GM21723 (cell line): ENCODE data around the gene COL2A1.

Experiments
- ATAC-seq: cut with Tn5 transposase; IDR thresholded peaks from one replicate; pipeline ENCODE4 v1.9.1; 2021; ENCODE audit warnings: mild to moderate bottlenecking, moderate library complexity; ENCODE audit not compliant: unreplicated experiment

COL2A1 gene

DNA sequence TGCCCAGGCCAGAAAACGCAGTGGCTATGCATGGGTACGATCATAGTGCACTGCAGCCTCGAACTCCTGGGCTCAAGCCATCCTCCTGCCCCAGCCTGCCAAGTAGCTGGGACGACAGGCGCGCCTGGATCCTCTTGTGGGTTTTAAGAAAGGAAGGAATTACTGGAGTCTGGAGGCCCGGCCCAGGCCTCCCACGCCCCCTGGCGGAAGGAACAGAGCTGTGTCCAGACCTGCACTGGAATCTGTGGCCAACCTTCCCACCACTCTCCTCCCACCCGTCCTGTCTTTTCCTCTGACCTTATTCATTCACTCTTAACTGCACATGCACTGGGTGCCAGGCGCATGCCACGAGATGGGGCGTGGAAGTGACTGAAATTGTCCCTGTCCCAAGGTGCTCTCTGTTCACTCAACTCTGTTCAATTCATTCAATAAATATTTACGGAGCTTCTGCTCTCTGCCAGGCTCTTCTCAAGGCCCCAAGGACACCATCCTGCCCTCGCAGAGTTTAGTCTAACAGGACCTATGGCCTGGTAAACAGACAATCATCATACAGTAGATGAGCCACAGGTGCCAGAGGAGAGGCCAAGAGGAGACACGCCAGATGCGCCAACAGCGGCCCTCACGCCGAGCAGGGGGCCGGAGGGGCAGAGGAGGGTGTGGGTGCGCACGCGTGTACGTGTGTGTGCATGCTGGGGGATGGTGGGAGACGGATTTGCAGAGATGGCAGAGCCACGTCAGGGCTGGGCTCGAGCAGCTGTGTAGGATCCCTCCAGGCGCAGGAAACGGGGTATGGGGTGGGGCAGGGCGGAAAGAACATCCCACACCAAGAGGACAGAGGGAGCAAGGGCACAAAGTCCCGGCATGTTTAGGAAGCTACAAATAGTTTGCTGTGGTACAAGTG lies 54.6 kb downstream of the COL2A1 start:
- ATAC-seq, result peak; percentile 74

DNA sequence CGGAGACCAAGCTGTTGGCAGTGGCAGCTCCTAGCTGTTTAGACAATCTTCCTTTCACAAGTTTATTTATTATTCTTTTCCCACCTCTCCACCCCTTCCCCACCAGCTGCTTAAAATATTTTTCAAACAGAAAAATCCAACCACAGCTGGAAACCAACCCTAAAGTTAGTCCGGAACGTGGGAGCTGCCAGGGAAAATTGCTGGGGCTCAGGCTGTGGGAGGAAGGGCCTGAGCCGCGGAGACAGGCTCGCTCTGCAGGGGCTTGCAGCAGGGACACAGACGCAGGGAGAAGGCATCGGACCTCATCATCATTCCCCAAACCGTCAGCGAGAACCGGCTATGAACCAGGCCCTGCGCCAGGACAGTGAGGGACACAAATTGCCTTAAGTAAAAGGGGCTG lies 56.9 kb downstream of the COL2A1 start:
- ATAC-seq, result no peak

DNA sequence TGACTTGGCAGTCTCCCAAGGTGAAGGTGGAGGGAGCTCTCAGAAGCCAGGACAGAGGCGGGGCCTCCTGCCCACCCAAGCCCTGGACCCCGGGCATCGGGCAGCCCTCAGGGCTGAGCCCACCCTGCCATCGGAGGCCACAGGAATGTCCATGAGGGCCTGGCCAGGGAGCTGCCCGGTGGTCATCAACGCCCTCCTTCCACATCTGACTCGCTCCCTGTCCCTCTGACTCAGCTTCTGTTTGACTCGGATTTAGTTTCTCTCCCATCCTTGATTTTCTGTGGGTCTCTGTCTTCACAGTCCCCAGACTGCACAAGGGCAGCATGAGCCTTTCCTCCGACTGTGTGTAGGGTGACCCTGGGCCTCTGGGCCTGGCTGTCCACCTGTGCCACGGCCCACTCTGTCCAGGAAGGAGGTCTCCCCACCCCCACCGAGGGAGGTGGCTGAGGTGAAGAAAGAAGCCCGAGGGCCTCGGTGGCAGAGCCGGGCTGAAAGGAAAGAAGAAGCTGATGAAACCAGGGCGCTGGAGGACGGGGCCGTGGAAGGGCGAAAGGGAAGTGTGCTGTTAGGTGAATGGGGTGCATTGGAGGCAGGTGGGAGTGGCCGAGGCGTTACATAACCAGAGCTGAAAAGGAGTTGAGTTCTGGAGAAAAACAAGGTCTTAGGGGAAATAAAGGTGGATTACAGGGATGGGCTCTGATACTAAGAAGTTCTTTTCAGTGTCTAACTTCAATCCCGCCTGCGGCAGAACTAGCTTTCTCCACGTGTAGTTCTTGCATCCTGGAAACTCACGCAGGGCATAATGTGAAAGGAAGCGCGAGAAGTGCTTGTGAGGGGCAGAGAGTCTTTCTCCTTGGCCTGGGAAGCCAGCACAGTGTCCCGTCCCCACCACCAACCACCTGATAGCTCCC lies 57.6 kb downstream of the COL2A1 start:
- no peak for ATAC-seq

DNA sequence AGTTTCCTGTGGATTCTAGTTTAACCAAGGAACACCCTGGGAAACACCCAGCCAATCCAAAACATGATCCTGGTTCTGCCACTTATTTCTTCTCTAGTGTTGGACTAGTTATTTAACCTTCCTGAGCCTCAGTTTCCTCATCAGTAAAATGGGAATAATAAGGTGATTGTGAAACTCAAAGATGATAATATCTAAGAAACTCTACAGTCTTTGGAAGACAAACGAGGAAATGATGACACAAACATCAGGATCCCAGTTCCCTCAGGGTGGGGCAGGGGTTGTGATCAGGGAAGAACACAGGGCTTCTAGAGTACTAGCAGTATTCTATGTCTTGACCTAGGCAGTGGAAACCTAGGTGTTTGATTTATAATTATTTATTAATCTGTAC lies 58.9 kb downstream of the COL2A1 start:
- no peak for ATAC-seq

DNA sequence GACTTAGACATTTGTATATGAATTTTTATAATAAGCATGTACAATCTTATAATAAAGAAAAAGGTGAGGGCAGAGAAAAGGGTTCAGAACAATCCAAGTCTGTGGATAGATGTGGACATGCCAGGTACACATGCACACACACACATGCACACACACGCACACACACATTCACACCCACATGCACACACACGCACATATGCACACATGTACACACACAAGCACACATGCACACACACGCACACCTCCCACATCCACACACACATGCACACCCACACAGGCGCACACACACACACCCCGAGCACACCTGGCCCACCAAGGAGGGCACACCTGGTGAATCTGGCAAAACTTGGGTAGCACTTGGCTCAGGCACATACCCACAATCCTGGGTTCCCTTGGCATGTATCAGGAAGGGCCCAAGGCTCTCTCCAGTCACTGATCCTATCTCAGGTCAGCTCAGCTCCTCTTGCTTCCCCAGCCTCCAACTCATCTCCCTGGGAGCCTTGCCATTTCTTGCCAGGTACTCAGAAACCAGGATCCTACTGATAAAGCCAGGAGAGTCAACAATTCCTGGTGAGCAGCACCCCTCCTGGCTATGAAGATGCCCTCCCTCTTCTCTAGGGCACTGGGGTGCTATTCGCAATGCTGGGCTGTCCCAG lies 59.5 kb downstream of the COL2A1 start:
- ATAC-seq, result no peak

DNA sequence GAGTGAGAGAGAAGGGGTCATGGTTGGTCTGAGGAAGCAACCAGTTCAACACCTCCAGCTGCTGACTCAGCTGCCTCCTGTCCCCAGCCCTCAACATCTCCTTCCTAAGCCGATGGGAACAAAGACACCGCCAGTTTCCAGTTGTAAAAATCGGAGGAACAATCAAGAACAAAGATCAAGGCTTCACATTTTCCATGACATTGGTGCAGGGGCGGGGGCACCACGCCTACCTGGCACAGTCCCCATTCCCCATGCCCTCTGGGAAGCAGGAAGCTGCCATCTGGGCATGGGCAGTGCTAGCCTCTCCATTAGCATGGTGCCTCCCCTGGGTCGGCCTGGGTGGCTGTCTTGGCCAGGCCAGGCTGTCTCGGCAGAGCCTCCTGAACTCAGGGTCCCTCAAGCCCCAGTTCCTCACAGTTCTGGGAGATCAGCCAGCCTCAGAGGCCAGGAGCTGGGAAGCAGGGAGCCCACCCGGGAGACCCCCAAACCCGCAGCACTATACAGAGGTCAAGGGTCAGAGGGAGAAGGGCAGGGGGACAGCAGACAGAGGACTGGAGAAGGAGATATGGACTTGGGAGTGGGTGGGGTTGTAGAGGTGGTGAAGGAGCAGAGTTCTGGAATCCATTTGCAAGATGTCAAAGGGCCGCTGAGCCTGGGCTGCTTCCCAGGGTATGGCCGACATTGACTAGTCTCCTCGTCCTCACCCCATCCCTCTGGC lies 60.5 kb downstream of the COL2A1 start:
- no peak for ATAC-seq

DNA sequence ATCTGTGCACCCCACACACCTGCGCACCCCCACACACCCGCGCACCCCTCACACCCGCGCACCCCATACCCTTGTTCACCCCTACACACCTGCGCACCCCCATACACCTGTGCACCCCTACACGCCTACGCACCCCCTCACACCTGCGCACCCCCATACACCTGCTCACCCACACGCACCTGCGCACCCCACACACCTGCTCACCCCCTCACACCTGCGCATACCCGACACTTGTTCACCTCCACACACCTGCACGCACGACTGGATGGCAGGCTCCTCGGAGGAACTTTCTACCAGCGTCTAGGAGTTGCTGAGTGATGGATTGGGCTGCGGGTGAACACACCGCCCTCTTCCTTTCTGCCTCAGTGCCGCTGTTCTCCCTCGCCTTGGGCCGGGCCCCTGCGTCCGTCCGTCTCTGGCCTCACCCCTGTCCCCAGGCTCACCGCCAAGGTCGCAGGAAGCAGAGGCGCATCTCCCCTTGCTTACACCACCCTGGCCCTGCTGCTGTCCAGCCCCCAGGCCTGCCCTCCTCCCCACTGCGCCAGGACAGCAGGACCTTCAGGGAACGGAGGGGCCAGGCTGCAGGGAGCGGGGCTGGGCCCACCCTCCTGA lies 61.6 kb downstream of the COL2A1 start:
- ATAC-seq, result no peak

DNA sequence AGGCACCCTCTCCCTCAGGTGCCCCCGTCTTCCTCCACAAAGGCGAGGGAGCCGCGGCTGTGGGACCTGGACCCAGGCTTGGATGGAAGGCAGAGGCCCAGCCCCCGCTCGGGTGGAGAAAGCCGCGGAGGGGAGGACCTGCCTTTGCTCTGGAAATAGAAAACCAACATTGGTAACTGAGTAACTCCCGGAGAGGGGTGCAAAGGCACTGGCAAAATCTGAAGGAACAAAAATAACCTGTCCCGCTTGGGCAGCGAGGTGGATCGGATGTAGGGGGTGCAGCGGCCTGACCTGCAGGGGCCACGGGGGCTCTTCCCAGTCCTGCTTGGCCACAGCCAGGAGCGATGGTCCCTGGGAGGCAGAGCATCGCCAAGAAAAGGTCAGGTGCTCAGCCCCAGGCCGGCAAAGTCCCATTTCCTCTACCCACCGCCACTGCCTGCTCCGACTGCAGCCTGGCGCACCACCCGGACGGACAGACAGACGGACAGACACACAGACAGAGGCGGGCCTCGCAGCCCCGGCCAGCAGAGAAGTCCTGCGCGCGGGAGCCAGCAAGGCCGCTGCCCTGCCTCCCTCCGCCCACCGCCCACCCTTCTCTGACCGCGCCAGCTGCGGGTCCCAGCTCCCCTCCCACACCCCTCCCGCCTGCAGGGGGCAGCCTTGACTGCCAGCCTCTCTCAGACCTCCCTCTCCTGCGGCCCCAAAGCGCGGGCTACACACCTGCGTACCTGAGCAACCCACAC lies 62.2 kb downstream of the COL2A1 start:
- ATAC-seq, result no peak

DNA sequence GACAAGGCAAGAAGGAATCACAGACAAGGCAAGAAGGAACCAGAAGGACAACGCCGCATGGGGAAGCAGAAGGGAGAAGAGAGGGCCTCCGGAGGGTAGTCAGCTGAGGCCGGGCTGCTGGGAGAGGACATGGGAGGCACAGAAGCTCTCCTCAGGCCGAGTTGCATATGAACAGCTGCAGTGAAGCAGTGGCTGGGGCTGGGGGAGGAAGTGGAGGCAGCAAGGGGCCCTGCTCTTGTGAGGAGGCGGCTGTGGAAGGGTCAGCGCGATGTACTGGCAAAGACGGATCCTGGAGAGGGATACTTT lies 62.8 kb downstream of the COL2A1 start:
- no peak for ATAC-seq

DNA sequence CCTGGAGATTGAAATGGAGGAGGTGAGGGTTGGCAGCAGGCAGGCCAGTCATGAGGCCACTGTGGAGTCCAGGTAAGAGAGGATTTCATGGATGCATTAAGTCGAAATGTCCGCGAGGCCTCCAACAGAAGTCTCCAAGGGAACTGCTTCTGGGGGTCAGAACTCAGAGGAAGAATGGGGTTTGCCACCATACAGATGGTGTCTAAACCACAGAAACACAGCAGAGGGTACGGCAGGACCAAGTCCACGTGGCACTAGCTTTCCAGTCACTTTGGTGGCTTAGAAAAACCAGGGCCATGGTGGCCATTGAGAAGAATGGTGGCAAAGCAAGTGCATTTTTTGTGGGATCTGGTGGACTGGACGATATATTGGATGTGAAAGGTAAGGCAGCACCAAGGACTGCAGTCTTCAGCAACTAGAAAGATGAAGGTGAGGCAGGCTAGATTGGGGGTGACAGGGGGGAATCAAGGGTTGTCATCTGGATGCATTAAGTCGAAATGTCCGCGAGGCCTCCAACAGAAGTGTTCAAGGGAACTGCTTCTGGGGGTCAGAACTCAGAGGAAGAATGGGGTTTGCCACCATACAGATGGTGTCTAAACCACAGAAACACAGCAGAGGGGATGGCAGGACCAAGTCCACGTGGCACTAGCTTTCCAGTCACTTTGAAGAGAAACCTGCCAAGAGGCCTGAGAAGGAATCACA lies 63.4 kb downstream of the COL2A1 start:
- ATAC-seq, result no peak

DNA sequence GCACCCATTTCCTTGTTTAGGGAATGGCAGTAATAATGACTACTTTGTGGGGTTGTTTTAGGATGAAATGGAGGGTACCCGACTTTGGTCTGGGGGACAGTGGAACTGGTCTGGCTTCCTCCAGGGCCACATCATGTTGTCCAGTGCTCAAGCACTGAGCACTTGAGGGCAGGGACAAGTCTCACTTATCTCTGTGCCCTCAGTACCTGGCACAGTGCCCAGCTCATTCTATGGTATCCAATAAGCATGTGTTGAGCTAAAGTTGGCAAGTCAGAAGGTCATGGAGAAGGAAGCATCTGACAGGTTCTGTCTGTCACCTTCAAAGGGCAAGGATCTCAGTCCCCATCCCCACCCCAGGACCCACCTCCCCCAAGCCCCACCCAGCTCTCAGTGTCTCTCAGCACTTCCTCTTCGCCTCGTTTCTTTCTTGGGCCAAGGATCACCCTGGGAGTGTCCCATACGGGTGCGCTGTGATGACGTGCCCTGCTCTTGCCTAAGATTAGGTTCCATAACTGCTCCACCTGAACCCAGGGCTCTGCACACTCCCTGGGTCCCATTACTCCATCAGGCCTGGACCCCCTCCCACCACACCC lies 65.2 kb downstream of the COL2A1 start:
- ATAC-seq, result no peak

DNA sequence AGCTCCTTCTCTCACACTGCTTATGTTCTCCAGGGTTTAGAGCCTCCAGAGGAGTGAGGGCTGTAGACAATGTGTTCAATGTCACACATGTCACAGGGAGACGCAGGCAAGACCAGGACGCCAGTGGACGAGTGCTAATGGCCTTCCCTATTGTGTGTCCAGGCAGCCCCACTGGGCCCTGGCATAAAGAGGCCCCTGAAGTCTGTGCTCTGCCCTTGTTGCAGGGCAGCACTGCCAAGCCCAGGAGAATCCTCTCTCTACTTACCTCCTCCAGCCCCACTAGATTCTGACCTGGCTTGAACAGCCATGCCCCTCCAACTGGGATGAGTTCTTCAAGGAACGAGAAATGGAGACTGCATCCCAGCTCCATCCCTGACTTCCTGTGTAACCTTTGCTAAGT lies 65.7 kb downstream of the COL2A1 start:
- no peak for ATAC-seq

DNA sequence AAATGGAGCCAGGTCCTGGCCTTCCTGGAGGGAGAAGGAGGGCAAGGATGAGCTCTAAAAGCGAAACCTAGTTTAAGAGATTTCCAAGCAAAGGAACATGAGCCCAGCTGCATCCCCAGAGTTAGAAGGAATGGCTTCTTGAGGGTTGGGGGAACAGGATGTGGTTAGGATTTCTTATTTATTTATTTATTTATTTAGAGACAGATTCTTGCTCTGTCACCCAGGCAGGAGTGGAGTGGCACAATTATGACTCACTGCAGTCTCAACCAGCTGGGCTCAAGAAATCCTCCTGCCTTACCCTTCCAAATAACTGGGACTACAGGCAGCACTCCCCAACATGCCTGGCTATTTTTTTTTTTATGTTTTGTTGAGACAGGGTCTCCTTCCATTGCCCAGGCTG lies 66.2 kb downstream of the COL2A1 start:
- no peak for ATAC-seq

DNA sequence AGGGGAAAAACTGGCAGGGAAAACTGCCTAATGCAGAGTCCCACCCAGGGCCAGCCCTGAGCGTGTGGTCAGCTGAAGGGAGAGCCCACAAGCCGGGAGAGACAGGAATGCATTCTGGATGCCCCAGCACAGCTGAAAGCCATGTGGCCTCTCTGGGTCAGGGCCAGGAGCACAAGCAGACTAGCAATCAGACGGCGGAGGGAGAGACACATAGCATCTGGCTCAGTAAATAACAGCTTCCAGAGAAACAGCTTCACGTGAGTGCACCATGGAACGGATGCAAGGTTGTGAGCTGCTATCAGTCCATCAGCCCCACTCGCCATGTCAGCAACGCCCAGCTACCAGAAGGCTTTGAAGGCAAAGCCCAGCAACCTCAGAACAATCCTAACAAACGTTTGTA lies 69.1 kb downstream of the COL2A1 start:
- no peak for ATAC-seq

DNA sequence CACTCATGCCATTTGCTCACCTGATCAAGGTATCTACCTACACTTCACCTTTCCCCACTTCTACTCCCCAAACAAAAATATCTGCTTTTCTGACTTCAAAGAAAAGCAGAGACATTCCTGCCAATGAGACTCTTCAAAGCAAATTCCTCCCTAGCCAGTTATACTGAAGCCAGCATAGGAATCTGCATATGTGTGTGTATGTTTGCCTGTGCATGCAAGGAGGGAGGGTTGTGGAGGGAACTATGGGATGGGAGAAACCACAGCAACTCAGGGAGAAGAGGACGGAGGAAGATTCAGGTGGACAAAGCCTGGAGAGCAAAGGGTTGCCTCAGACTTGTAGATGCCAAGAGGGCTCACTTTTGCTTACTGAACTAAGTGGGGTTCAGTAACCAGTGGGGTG lies 73.1 kb downstream of the COL2A1 start:
- ATAC-seq, result no peak

DNA sequence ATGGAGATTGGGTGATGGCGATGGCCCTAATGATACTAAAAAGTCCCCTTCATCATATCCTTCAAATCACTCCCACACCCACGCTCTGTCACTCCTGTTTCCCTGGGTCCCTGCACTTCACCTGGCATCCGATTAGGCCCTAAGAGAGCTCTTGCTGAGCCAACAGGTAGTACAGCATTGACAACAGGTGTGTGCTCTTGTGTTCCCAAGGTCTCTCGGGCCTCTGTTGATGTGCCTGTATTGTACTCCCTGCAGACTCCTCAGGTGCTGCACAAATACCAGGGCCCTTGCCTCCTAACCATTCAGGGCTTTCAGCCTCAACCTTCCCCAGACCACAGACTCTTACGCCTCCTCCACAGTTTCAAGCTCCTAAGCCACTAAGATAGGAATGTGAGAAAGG lies 73.6 kb downstream of the COL2A1 start:
- no peak for ATAC-seq

DNA sequence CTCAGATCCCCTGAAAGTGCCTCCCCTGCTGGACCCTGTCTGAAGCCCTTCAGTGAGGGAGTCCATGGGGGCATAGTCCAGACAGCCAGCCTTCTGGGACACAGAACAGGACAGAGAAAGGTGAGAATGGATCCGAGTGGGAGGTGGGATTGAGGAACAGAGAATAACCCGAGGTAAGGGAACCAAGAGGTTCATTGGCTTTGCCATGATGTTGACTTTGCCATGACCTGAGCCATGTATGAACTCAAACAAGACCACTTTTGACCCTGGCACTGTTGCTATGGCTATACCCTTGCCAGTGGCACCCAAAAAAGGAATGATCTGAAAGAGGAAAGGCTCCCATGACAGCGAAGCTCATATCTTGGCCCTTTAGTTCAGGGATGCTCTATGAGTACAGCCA lies 76.9 kb downstream of the COL2A1 start:
- no peak for ATAC-seq
